Sigmoid colon (tissue), 3 donors: ENCODE measurements around the gene EFCAB12.
"Not testable (repeated sequence)": the region's sequence is repeated elsewhere in the genome, so short reads cannot be mapped to it uniquely, and the experiment has no call there.

Source experiments
- CTCF ChIP-seq, 4 experiments: fragments of 450-650 bp in 3 of 4; fragments of 200-600 bp in 1 of 4; IDR thresholded peaks; one replicate each; pipeline ENCODE4 v1.5.1; 2016 to 2019; ENCODE audit warnings: antibody characterized with exemption in 4 of 4, mild to moderate bottlenecking in 3 of 4, moderate library complexity in 2 of 4
- POLR2A ChIP-seq, 2 donors: fragments of 450-650 bp; IDR thresholded peaks; one replicate each; pipeline ENCODE4 v1.6.1; 2016; ENCODE audit warnings: antibody characterized with exemption in 2 of 2, mild to moderate bottlenecking in 2 of 2, moderate library complexity in 2 of 2

DNA sequence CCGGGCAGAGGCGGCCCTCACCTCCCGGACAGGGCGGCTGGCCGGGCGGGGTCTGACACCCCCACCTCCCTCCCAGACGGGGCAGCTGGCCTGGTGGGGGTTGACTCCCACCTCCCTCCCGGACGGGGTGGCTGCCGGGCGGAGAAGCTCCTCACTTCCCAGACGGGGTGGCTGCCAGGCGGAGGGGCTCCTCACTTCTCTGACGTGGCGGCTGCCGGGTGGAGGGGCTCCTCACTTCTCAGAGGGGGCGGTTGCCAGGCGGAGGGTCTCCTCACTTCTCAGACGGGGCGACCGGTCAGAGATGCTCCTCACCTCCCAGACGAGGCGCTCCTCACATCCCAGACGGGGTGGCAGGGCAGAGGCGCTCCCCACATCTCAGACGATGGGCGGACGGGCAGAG, 65.1 kb downstream of the EFCAB12 start:
- TF ChIP-seq POLR2A, CTCF (IDR thresholded peaks at IDR 0.05): not testable (repeated sequence)
